Naive B cell (primary cell): ENCODE measurements around the gene TRAM2. TPM values are rescaled to one million over a fixed set of nuclear protein-coding genes. Genes with fewer than 3 reads are reported as not detected.
A peak's percentile ranks its signal among the peaks of the same experiment; 100 is the strongest.

Experiments used
- ATAC-seq, 2 donors: fragments of 150-1000 bp; cut with Tn5 transposase; 2 replicates each; pipeline ENCODE4 v1.10.0; 2021; ENCODE audit warnings: low read depth in 2 of 2, mild to moderate bottlenecking in 2 of 2, moderate library complexity in 2 of 2
- DNase-seq: peaks from one replicate; pipeline ENCODE4 v3.0.0; 2022
- H3K27ac Mint-ChIP-seq, 6 donors: one replicate each; pipeline ENCODE4 v1.8.0; 2020 to 2022; ENCODE audit warnings: mild to moderate bottlenecking in 6 of 6, mixed read lengths in 6 of 6, moderate library complexity in 5 of 6, inconsistent platforms in 2 of 6
- H3K27me3 Mint-ChIP-seq, 3 donors: one replicate each; pipeline ENCODE4 v1.8.0; 2021 to 2022; ENCODE audit warnings: mixed read lengths in 3 of 3, mild to moderate bottlenecking in 1 of 3
- H3K36me3 Mint-ChIP-seq, 2 donors: one replicate each; pipeline ENCODE4 v1.8.0; 2020 to 2022; ENCODE audit warnings: mixed read lengths in 2 of 2, inconsistent platforms in 1 of 2, mild to moderate bottlenecking in 1 of 2
- H3K4me1 Mint-ChIP-seq, 3 donors: one replicate each; pipeline ENCODE4 v1.8.0; 2020 to 2022; ENCODE audit warnings: mixed read lengths in 3 of 3, inconsistent platforms in 1 of 3, mild to moderate bottlenecking in 1 of 3, moderate library complexity in 1 of 3
- H3K4me3 Mint-ChIP-seq, 8 donors: one replicate each; pipeline ENCODE4 v1.8.0; 2020 to 2022; ENCODE audit warnings: mild to moderate bottlenecking in 8 of 8, mixed read lengths in 8 of 8, moderate library complexity in 8 of 8, inconsistent platforms in 2 of 8
- H3K9me3 Mint-ChIP-seq, 7 donors: one replicate each; pipeline ENCODE4 v1.8.0; 2020 to 2022; ENCODE audit warnings: mixed read lengths in 7 of 7, mild to moderate bottlenecking in 5 of 7, inconsistent platforms in 2 of 7, moderate library complexity in 1 of 7
- polyA plus RNA-seq, 6 donors: library from polyadenylated mRNA; unstranded; fragments of 300-500 nt; fragmentation: Illumina TruSeq; gene quantifications; one replicate each; pipeline ENCODE4 v1.2.3, GENCODE V29; 2021; ENCODE audit warnings: low read depth in 6 of 6

The TRAM2 gene
- polyA plus RNA-seq, 6 donors from 2014 or later: 1.4 to 3.9 (median 2.7) TPM

DNA sequence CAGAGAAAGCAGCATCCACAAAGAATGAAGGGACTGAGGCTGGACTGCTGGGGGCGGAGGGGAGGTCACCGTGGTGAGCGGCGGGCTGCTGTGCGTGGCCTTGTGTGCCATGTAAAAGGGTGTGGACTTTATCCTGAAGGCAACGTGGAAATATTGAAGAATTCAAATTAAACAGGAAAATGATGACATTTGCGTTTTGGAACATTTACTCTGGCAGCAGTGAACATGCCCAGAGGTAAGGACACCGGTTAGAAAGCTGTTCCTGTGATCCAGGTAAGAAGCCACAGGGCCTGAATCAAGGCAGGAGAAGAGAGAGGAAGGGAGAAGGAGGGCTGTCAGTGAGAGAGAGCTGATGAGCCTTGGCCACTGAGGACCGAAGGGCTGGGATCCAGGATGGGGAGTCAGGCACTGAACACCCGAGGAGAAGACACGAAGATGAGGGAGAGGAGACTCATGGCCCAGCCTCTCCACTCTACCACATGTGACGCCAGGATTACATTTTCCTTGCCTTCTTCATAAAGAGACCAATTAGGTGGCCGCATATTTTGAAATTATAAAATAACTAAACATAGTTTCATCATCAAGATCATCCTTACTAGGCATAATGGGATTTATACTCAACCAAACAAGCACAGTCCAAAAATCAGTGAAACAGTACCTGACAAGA is 58.4 kb downstream of the TRAM2 start:
- H3K27ac Mint-ChIP-seq: peak overlapping the region in 1 of 6 donors; percentile 43
- no peaks in the 10 kb centered on the region for H3K9me3 Mint-ChIP-seq
- peaks cover 0 to 8% (median 6%) of the 10 kb centered on the region in 3 donors for H3K4me1 Mint-ChIP-seq
- H3K27me3 Mint-ChIP-seq: no peaks in the 10 kb centered on the region
- ATAC-seq (no peak), DNase-seq (no peak)
- H3K4me3 Mint-ChIP-seq: no peak overlapping the region
- peaks cover 25 to 30% of the 10 kb centered on the region in 2 donors for H3K36me3 Mint-ChIP-seq

DNA sequence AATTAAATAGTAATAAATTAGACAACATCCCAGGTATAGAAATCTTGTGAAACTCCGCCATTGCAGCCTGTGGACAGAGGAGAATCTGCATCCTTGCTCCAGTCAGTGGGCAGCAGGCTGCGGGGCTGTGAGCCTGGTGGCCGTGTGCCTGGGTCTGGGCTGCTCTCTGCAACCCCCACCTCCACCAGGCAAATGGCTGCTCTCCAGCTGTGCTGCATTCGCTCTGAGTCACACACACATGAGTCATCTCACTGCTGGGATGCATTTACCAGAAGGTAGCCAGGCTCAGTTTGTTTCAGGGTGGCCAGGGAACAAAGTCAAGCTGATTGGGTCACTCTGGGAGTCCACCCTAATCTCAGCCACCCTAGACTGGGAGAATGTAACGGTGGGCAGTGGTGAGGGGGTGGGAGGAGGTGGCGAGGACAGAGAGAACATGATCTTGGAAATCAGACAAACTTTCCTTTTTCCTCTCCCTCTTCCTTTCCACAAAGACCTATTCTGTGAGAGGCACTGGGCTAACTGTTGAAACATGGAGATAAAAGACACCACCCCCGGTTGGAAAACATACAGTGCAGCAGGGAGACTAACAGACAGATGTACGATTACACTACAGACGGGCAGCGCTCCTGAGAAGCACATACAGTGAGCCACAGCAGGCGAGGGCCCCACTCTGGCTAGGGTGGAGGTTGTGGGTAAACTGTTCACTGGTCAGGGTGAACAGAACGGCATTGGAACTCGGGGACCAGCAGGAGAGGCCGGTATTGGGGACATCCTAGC is 59.2 kb downstream of the TRAM2 start:
- no peak for ATAC-seq

DNA sequence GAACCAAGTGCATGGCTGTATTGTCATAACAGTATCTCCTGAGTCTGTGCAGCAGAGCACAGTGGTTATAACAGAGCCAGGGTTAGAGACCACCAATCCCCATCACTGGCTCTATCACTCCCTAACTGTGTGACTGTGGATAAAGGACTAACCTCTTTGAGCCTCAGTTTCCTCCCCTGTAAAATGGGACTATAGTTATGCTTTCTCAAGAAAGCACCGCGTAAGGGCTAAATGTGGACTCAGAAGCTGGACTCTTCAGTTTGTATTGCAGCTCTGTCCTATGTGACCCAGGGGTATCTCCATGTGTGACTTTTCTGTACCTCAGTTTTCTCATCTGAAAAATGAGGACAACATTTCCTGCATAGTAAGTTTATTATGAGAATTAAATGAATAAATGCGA is 59.9 kb downstream of the TRAM2 start:
- H3K9me3 Mint-ChIP-seq: no peaks in the 10 kb centered on the region
- no peak overlapping the region for H3K4me3 Mint-ChIP-seq
- peaks cover 0 to 9% (median 8%) of the 10 kb centered on the region in 3 donors for H3K4me1 Mint-ChIP-seq
- no peaks in the 10 kb centered on the region for H3K27me3 Mint-ChIP-seq
- peak overlapping the region in 2 of 6 donors; percentile 17 to 26 for H3K27ac Mint-ChIP-seq
- peaks cover 31 to 39% of the 10 kb centered on the region in 2 donors for H3K36me3 Mint-ChIP-seq
- no peak for DNase-seq
- ATAC-seq: no peak

More for the DNA sequence above, 59.2 kb downstream of the TRAM2 start:
- DNase-seq: no peak
- Mint-ChIP-seq H3K4me3 (no peak overlapping the region), H3K36me3 (peaks cover 31 to 37% of the 10 kb centered on the region in 2 donors), H3K9me3 (no peaks in the 10 kb centered on the region), H3K4me1 (peaks cover 0 to 9% (median 8%) of the 10 kb centered on the region in 3 donors), H3K27ac (peak overlapping the region in 1 of 6 donors; percentile 43), H3K27me3 (no peaks in the 10 kb centered on the region)

DNA sequence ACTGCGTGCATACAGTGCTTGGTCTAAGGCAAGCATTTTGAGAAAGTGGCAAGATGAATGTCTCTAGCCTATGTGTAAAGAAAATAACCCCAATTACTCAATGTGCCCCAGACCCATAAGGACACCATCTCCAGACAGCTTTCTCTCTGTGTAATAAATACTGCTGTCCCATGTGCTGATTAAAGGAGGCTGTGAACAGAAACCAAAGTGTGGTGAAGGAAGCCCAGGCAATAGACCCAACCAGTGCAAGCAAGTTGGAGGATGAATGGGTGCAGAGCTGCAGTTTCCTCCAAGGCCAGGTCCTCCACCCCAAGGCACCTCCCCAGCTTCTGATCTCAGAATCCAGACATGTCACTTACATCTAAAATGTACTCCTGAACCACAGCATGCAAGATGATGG is 60.6 kb downstream of the TRAM2 start:
- peaks cover 0 to 9% (median 8%) of the 10 kb centered on the region in 3 donors for H3K4me1 Mint-ChIP-seq
- peaks cover 31 to 39% of the 10 kb centered on the region in 2 donors for H3K36me3 Mint-ChIP-seq
- H3K4me3 Mint-ChIP-seq: no peak overlapping the region

DNA sequence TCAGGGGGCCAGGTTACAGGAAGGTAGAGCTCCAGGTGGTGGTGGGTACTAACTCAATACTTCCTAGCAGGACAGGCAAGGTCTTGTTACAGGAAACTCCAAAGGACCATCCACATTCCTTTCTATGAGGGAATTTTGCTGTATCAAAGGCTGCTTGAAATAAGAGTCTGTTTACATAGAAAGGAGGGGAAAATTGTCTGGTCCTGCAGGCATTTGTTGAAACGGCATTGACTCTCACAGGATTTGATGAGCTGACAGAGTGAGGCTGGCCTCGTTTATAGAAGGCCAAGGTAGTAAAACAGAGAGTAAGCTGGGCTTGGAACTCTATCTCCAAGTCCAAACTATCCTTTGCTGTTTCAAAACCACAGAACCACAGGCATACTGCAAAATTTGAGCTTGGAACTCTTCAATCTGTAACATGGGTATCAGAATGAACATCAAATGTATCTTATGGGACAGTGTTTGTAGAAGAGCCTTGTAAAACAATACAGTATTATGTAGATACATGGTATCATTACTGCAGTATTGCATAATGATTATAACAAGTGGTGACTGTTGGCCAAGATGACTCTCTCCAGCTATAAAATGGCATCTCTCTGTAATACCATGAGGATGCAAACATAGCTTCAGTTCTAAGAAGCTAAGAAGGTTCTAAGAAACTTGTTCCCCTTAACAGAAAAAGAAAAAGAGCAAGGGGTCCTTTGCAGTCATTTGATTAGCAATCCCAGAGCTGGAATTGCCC is 61.5 kb downstream of the TRAM2 start:
- Mint-ChIP-seq H3K9me3 (no peaks in the 10 kb centered on the region), H3K4me1 (peaks cover 0 to 9% (median 8%) of the 10 kb centered on the region in 3 donors), H3K4me3 (no peak overlapping the region), H3K27ac (no peak overlapping the region), H3K27me3 (no peaks in the 10 kb centered on the region), H3K36me3 (peaks cover 31 to 45% of the 10 kb centered on the region in 2 donors)
- DNase-seq: no peak
- no peak for ATAC-seq

More for the DNA sequence above, 60.6 kb downstream of the TRAM2 start:
- Mint-ChIP-seq H3K27ac (peak overlapping the region in 1 of 6 donors; percentile 19), H3K9me3 (no peaks in the 10 kb centered on the region), H3K27me3 (no peaks in the 10 kb centered on the region)
- ATAC-seq: no peak
- DNase-seq: no peak

DNA sequence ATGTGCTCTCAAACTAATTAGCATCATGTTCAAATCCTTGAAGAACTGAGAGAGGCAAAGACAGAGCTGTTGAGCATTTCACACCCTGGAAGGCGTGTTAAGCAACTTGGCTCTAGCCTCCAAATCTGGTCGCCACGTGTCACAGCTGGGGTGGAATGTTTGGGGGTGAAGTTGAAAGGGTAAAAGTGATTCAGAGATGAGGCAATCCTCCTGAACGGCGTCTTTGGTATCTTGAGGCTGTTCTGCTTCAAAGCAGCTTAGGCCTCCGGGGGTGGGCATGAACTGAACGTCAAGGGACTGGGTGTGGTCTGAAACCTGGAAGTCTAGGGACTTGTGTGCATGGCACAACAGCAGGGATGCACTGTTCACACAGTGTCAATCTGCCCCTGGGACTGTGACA is 62.3 kb downstream of the TRAM2 start:
- H3K36me3 Mint-ChIP-seq: peaks cover 31 to 45% of the 10 kb centered on the region in 2 donors
- H3K27me3 Mint-ChIP-seq: no peaks in the 10 kb centered on the region
- no peak for DNase-seq
- no peaks in the 10 kb centered on the region for H3K9me3 Mint-ChIP-seq
- no peak for ATAC-seq
- no peak overlapping the region for H3K4me3 Mint-ChIP-seq
- H3K4me1 Mint-ChIP-seq: peaks cover 0 to 9% (median 8%) of the 10 kb centered on the region in 3 donors
- no peak overlapping the region for H3K27ac Mint-ChIP-seq

DNA sequence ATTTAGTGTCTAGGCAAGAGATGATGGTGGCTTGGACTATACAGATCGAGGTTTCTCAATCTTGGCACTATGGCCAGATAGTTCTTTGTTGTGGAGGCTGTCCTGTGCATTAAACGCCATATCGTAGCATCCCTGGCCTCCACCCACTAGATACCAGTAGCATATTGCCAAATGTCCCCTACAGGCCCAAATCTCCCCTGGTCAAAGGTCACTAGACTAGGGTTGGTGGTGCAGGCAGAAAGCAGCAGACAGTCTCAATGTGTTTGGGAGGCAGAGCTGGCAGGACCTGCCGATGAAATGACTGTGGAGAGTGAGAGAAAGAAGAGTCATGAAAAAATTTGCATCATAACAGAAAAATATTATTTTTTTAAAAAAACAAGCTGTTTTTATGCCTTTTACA is 63.0 kb downstream of the TRAM2 start:
- DNase-seq (no peak), ATAC-seq (no peak)
- Mint-ChIP-seq H3K27ac (no peak overlapping the region), H3K36me3 (peaks cover 31 to 45% of the 10 kb centered on the region in 2 donors), H3K4me3 (no peak overlapping the region), H3K27me3 (no peaks in the 10 kb centered on the region), H3K9me3 (no peaks in the 10 kb centered on the region), H3K4me1 (peaks cover 0 to 8% (median 5%) of the 10 kb centered on the region in 3 donors)

DNA sequence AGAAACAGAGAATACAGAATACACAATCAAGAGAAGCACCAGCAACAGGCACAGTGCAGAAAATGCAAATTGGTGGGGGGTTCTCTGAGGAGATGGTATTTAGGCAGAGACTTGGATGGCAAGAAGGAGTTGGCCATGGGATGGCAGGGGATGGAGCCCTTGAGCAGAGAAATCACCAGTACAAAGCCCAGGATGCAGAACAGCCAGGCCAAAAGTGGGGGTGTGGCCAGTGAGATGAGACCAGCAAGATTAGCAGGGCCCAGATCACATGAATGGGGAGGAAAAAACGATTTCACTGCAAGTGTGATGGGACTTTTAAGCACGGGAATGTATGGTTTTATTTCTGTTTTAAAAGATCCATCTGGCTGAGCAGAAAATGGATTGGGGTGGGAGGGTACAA is 63.4 kb downstream of the TRAM2 start:
- ATAC-seq: no peak
- DNase-seq: no peak
- Mint-ChIP-seq H3K4me1 (peaks cover 0 to 8% (median 4%) of the 10 kb centered on the region in 3 donors), H3K27me3 (no peaks in the 10 kb centered on the region), H3K9me3 (no peaks in the 10 kb centered on the region), H3K4me3 (no peak overlapping the region), H3K27ac (peak overlapping the region in 1 of 6 donors; percentile 44), H3K36me3 (peaks cover 33 to 45% of the 10 kb centered on the region in 2 donors)

DNA sequence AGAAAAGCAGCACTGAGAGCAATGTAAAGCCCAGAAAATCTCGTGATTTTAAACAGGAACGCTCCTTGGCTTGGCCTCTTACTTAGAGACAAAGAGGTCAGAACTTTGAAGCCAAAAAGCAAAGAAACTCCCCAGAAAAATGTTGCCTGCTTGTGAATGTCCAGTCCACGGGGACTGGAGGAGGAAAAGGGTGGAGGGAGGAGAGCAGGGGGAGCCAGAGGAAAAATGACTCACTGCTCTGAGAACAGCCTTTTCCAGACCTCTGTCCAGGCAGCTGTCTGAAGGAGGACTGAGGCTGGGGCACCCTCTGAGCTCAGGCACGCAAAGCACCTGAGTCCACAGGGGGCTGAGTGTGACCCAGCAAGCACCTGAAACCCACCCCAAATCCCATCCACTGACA is 64.7 kb downstream of the TRAM2 start:
- H3K36me3 Mint-ChIP-seq: peaks cover 38 to 45% of the 10 kb centered on the region in 2 donors
- ATAC-seq: no peak
- no peaks in the 10 kb centered on the region for H3K9me3 Mint-ChIP-seq
- no peak for DNase-seq
- H3K27ac Mint-ChIP-seq: no peak overlapping the region
- no peaks in the 10 kb centered on the region for H3K27me3 Mint-ChIP-seq
- H3K4me1 Mint-ChIP-seq: peaks cover 0 to 4% (median 0%) of the 10 kb centered on the region in 3 donors
- H3K4me3 Mint-ChIP-seq: peak overlapping the region in 1 of 8 donors; percentile 13

DNA sequence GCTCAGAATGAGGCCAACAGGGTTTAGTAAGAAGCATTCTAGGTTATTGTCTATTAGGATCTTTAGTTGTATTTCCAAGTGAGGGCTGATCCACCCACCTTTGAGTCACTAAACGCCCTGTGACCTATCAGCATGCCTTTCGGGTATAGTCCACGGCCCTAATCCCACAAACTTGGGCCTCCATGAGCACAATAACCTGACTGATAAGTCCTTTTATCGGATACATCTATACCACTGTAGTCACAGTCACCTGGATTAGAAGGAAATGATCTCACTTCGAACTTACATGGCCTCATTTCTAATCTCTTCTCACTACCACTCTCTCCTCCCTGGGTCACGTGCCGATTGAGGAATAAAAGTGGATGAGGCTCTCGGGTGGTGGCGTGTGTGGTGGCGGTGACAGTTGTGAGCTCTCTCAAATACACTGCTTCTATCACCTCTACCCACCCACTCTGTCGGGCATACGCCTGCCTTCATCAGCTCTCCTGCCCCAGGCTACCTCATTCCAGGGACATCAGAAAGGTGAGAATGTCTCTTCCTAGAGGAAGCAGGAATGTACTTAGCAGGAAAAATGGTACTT is 65.2 kb downstream of the TRAM2 start:
- no peaks in the 10 kb centered on the region for H3K27me3 Mint-ChIP-seq
- no peak for ATAC-seq
- peaks cover 38 to 42% of the 10 kb centered on the region in 2 donors for H3K36me3 Mint-ChIP-seq
- DNase-seq: no peak
- no peak overlapping the region for H3K4me3 Mint-ChIP-seq
- H3K27ac Mint-ChIP-seq: no peak overlapping the region
- H3K9me3 Mint-ChIP-seq: no peaks in the 10 kb centered on the region
- H3K4me1 Mint-ChIP-seq: peaks cover 0 to 4% (median 0%) of the 10 kb centered on the region in 3 donors

DNA sequence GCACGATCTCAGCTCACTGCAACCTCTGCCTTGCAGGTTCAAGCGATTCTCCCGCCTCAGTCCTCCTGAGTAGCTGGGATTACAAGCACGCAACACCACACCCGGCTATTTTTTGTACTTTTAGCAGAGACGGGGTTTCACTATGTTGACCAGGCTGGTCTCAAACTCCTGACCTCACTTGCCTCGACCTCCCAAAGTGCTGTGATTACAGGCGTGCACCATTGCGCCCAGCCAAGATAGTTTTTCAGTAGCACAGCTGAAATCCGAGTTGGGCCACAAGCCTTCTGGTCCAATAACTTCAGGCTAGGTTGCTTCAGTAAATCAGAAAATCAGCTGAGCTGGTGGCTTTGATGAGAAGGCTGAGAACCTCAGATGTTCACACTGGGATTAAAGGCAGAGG is 65.7 kb downstream of the TRAM2 start:
- no peak for DNase-seq
- peaks cover 37 to 38% of the 10 kb centered on the region in 2 donors for H3K36me3 Mint-ChIP-seq
- no peak overlapping the region for H3K27ac Mint-ChIP-seq
- no peaks in the 10 kb centered on the region for H3K9me3 Mint-ChIP-seq
- H3K4me3 Mint-ChIP-seq: peak overlapping the region in 1 of 8 donors; percentile 25
- no peak for ATAC-seq
- peaks cover 0 to 4% (median 0%) of the 10 kb centered on the region in 3 donors for H3K4me1 Mint-ChIP-seq
- H3K27me3 Mint-ChIP-seq: no peaks in the 10 kb centered on the region

DNA sequence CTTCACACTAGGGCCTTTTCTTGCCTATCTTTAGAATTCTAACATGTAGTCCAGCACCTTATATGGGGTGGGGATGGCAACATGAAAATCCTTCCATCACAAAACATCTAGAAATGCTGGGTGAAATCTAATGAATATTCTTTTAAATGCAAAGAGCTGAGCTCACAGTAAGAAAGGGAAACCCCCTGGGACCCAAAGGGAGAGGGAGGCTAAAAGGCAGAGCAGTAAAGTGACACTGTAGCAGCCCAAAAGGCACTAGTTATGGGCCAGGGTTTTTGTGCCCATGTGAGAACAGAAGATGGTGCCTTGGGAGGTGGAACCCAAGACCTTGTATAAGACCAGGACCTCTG is 66.7 kb downstream of the TRAM2 start:
- Mint-ChIP-seq H3K36me3 (peaks cover 32 to 39% of the 10 kb centered on the region in 2 donors), H3K4me1 (peaks cover 0 to 4% (median 0%) of the 10 kb centered on the region in 3 donors), H3K9me3 (no peaks in the 10 kb centered on the region), H3K27me3 (no peaks in the 10 kb centered on the region), H3K4me3 (peak overlapping the region in 1 of 8 donors; percentile 31), H3K27ac (no peak overlapping the region)
- ATAC-seq (no peak), DNase-seq (no peak)
